ENCODE results near the gene CAPN12. TPM values are rescaled to one million over a fixed set of nuclear protein-coding genes. Genes with fewer than 3 reads are reported as not detected.
A peak's percentile ranks its signal among the peaks of the same experiment; 100 is the strongest.
"Not testable (repeated sequence)": the region's sequence is repeated elsewhere in the genome, so short reads cannot be mapped to it uniquely, and the experiment has no call there.

The CAPN12 gene
- total RNA-seq, 1 experiment from 2014 or later: 0.69 TPM

GRCh38 chr19:38792250-38793111 is 48.2 kb upstream of the CAPN12 start:
- BruUV-seq (replicated peaks): no TSS peak
- H3K36me3 ChIP-seq (ENCODE audit: insufficient read depth, low read length, poor library complexity, severe bottlenecking): no peaks in the 10 kb centered on the region
- CTCF ChIA-PET: no interaction called here
- intact Hi-C loops (cut with micrococcal nuclease; ENCODE audit: unreplicated experiment): no loop called here
- H3K9me3 ChIP-seq (ENCODE audit: low read depth, low read length, poor library complexity, severe bottlenecking): no peaks in the 10 kb centered on the region
- peaks cover 9% of the 10 kb centered on the region for H3K4me1 ChIP-seq (ENCODE audit: insufficient read depth, low read length, poor library complexity, severe bottlenecking)
- H3K4me3 ChIP-seq (ENCODE audit: low read depth, low read length, poor library complexity, severe bottlenecking): no peak overlapping the region
- DNase-seq (ENCODE audit: low spot score): no peak
- POLR2A ChIA-PET (ENCODE audit: low non-redundant PET): no interaction called here
- H3K27me3 ChIP-seq (replicated peaks; ENCODE audit: insufficient read depth, low read depth, low read length, poor library complexity): no peaks in the 10 kb centered on the region
- TF ChIP-seq EZH2 (IDR thresholded peaks at IDR 0.05; ENCODE audit: borderline replicate concordance, low read depth, low read length, poor library complexity, severe bottlenecking): no peak
- TF ChIP-seq CTCF (conservative IDR thresholded peaks at IDR 0.05; ENCODE audit: low read depth, low read length): no peak
- peak overlapping the region; percentile 14 for H3K27ac ChIP-seq (ENCODE audit: low read depth, low read length, poor library complexity, severe bottlenecking)

GRCh38 chr19:38791451-38792064 is 47.3 kb upstream of the CAPN12 start:
- intact Hi-C loops (cut with micrococcal nuclease; ENCODE audit: unreplicated experiment); H3K4me3 ChIP-seq (ENCODE audit: low read depth, low read length, poor library complexity, severe bottlenecking); POLR2A ChIA-PET (ENCODE audit: low non-redundant PET); DNase-seq (ENCODE audit: low spot score); CTCF ChIA-PET; H3K36me3 ChIP-seq (ENCODE audit: insufficient read depth, low read length, poor library complexity, severe bottlenecking); H3K27me3 ChIP-seq (replicated peaks; ENCODE audit: insufficient read depth, low read depth, low read length, poor library complexity); H3K4me1 ChIP-seq (ENCODE audit: insufficient read depth, low read length, poor library complexity, severe bottlenecking); H3K9me3 ChIP-seq (ENCODE audit: low read depth, low read length, poor library complexity, severe bottlenecking); H3K27ac ChIP-seq (ENCODE audit: low read depth, low read length, poor library complexity, severe bottlenecking); BruUV-seq (replicated peaks): not testable (repeated sequence)

- H3K36me3 ChIP-seq (ENCODE audit: insufficient read depth, low read length, poor library complexity, severe bottlenecking); H3K4me3 ChIP-seq (ENCODE audit: low read depth, low read length, poor library complexity, severe bottlenecking); BruUV-seq (replicated peaks); DNase-seq (ENCODE audit: low spot score); H3K27ac ChIP-seq (ENCODE audit: low read depth, low read length, poor library complexity, severe bottlenecking); H3K27me3 ChIP-seq (replicated peaks; ENCODE audit: insufficient read depth, low read depth, low read length, poor library complexity); CTCF ChIA-PET; POLR2A ChIA-PET (ENCODE audit: low non-redundant PET); intact Hi-C loops (cut with micrococcal nuclease; ENCODE audit: unreplicated experiment); H3K9me3 ChIP-seq (ENCODE audit: low read depth, low read length, poor library complexity, severe bottlenecking); H3K4me1 ChIP-seq (ENCODE audit: insufficient read depth, low read length, poor library complexity, severe bottlenecking): not testable (repeated sequence)
These were observed 46.5 kb upstream of the CAPN12 start for GRCh38 chr19:38790507-38791403.
